Left lung (tissue), 10 donors: ENCODE measurements around the gene PAM16. TPM values are rescaled to one million over a fixed set of nuclear protein-coding genes. Genes with fewer than 3 reads are reported as not detected.
A peak's percentile ranks its signal among the peaks of the same experiment; 100 is the strongest.

Experiments
- ATAC-seq: fragments of 200-7000 bp; cut with Tn5 transposase; one replicate; pipeline ENCODE4 v1.9.1; 2020; ENCODE audit warnings: moderate library complexity
- DNase-seq, 4 donors: peaks; one replicate each; pipeline ENCODE4 v3.0.0-alpha.2; 2013 to 2020
- H3K27ac ChIP-seq, 2 donors: fragments of 200-600 bp; sonication (generic) in 1 of 2; one replicate each; pipeline versions ENCODE4 v1.5.0 to v1.8.0; 2020 to 2021
- H3K27me3 ChIP-seq, 2 donors: fragments of 200-600 bp; sonication (generic) in 1 of 2; one replicate each; pipeline versions ENCODE4 v1.5.0 to v1.8.0; 2020 to 2021
- H3K36me3 ChIP-seq, 2 donors: fragments of 200-600 bp; sonication (generic) in 1 of 2; one replicate each; pipeline versions ENCODE4 v1.5.0 to v1.8.0; 2020 to 2021
- H3K4me1 ChIP-seq, 2 donors: fragments of 200-600 bp; one replicate each; pipeline ENCODE4 v1.8.0; 2021
- H3K4me3 ChIP-seq, 2 donors: fragments of 200-600 bp; sonication (generic) in 1 of 2; one replicate each; pipeline versions ENCODE4 v1.5.0 to v1.8.0; 2020 to 2021; ENCODE audit warnings: mild to moderate bottlenecking in 1 of 2
- H3K9me3 ChIP-seq, 2 donors: fragments of 200-600 bp; sonication (generic) in 1 of 2; one replicate each; pipeline versions ENCODE4 v1.5.0 to v1.8.0; 2020 to 2021
- CTCF ChIP-seq, 2 donors: fragments of 200-600 bp; sonication (generic) in 1 of 2; IDR thresholded peaks; one replicate each; pipeline versions ENCODE4 v1.5.0 to v1.8.0; 2021; ENCODE audit warnings: antibody characterized with exemption in 2 of 2
- intact Hi-C, 2 donors: fragments of 100-400 bp; cut with DNase I; formaldehyde crosslinking; loops; one replicate each; pipeline versions ENCODE4 v1.11.2 to v1.14.2; 2022
- polyA plus RNA-seq, 6 donors: library from polyadenylated mRNA; unstranded; fragments of 120-200 nt; gene quantifications; one replicate each; pipeline ENCODE4 v1.2.1, GENCODE V29; 2013; ENCODE audit not compliant: insufficient read length in 6 of 6
- total RNA-seq, 2 donors: library from RNA; stranded (reverse); fragmentation: NEBNext Ultra II Directional; extraction: Animal tissue kit (Norgen Biotek cat#: 25700); gene quantifications; one replicate each; pipeline ENCODE4 v1.2.1, GENCODE V29; 2021
- donor health status: DM: no; HTN: yes; CAD: no.
- donor health status: DM: no; HTN: no; CAD: no.

Gene PAM16
- total and polyA plus RNA-seq, 8 donors: 19.1 to 44.6 (median 29.8) TPM

- H3K9me3 ChIP-seq: no peaks in the 10 kb centered on the region
- H3K27ac ChIP-seq: peak overlapping the region in 1 of 2 donors; percentile 55
- ATAC-seq (no peak), DNase-seq (no peak)
- intact Hi-C loops: no loop called here
- H3K36me3 ChIP-seq: no peaks in the 10 kb centered on the region
- H3K4me3 ChIP-seq: no peak overlapping the region
- TF ChIP-seq CTCF (IDR thresholded peaks at IDR 0.05): no peak
- peaks cover 0 to 10% of the 10 kb centered on the region in 2 donors for H3K27me3 ChIP-seq
- peaks cover 52 to 90% of the 10 kb centered on the region in 2 donors for H3K4me1 ChIP-seq
Observed at GRCh38 chr16:4321286-4322120, 29.6 kb downstream of the PAM16 start.

GRCh38 chr16:4320571-4321137, 30.5 kb downstream of the PAM16 start:
- Histone ChIP-seq H3K27ac (peak overlapping the region in 1 of 2 donors; percentile 55), H3K4me3 (no peak overlapping the region), H3K4me1 (peaks cover 52 to 85% of the 10 kb centered on the region in 2 donors), H3K27me3 (peaks cover 0 to 18% of the 10 kb centered on the region in 2 donors), H3K36me3 (no peaks in the 10 kb centered on the region), H3K9me3 (no peaks in the 10 kb centered on the region)
- DNase-seq (no peak), ATAC-seq (no peak)
- intact Hi-C loops: no loop called here
- no peak for TF ChIP-seq CTCF (IDR thresholded peaks at IDR 0.05)

GRCh38 chr16:4319454-4320421, 31.4 kb downstream of the PAM16 start:
- Histone ChIP-seq H3K27me3 (peaks cover 0 to 27% of the 10 kb centered on the region in 2 donors), H3K9me3 (no peaks in the 10 kb centered on the region), H3K36me3 (no peaks in the 10 kb centered on the region), H3K4me3 (no peak overlapping the region), H3K27ac (peak overlapping the region in 1 of 2 donors; percentile 55), H3K4me1 (peaks cover 45 to 82% of the 10 kb centered on the region in 2 donors)
- DNase-seq (peak in 1 of 4 donors; percentile 83), ATAC-seq (no peak)
- intact Hi-C loops: no loop called here
- no peak for TF ChIP-seq CTCF (IDR thresholded peaks at IDR 0.05)

- peaks cover 38 to 81% of the 10 kb centered on the region in 2 donors for H3K4me1 ChIP-seq
- no peak for TF ChIP-seq CTCF (IDR thresholded peaks at IDR 0.05)
- H3K4me3 ChIP-seq: no peak overlapping the region
- no peaks in the 10 kb centered on the region for H3K9me3 ChIP-seq
- ATAC-seq (no peak), DNase-seq (no peak)
- peaks cover 0 to 35% of the 10 kb centered on the region in 2 donors for H3K27me3 ChIP-seq
- H3K27ac ChIP-seq: peak overlapping the region; percentile 82 to 83
- H3K36me3 ChIP-seq: no peaks in the 10 kb centered on the region
- intact Hi-C loops: no loop called here
Observed at GRCh38 chr16:4318967-4319366, 32.2 kb downstream of the PAM16 start.
